Stimulated activated CD8-positive, alpha-beta memory T cell treated with anti-CD3 and anti-CD28 coated beads, Interleukin-2, amount 100 ng/mL, for 48 hours (primary cell): ENCODE data around the gene GHRL.

Source experiments
- DNase-seq, 2 donors: peaks; one replicate each; pipeline ENCODE4 v3.0.0-alpha.2; 2020; ENCODE audit warnings: low read depth in 2 of 2

The GHRL gene, protein sequence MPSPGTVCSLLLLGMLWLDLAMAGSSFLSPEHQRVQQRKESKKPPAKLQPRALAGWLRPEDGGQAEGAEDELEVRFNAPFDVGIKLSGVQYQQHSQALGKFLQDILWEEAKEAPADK

DNA sequence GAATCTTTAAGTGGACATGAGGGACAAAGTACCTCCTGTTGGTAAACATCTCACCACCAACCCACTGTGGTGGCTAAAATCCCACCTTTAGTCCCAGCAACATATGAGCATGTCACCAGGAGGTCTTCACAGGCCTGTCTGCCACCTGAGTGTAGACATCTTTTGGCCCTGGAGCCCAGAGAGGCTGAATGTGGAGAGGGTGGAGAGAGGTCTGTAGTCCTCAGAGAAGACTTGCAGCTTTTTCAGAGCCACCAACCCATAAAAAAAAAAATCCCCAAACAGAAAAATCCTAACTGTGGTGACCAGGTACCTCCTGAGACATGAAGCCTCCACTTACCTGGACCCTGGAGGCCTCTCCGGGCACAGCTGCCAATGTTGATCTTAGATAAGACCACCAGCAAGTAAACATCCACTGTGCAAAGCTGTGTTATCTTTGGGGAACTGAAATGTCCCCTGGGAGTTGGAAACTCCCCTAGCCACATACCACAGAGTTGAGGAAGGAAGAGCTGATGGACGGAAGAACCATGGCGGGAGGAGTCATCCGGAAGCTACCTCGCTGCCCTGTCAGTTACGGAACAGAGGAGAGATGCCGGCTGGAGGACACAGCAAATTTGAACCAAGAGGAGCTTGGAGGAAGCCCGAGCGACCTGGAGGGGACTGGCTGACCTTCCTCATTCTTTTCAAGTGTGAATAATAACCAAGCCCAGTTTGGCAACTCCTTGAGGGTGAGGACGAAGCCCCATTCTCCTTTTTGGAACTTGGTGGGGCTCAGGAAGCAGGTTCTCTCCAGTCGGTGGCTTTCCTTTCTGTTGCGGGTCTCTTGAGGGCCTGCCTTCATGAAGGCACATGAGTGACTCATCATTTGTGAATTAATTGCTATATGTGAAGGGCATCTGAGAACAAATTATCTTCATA is at the start of gene GHRL:
TSS of gene GHRL (minus strand) at position 443 of the 915 bp plus-strand sequence. CDS start 2,767 bp downstream, outside the sequence.
- DNase-seq: no peak

DNA sequence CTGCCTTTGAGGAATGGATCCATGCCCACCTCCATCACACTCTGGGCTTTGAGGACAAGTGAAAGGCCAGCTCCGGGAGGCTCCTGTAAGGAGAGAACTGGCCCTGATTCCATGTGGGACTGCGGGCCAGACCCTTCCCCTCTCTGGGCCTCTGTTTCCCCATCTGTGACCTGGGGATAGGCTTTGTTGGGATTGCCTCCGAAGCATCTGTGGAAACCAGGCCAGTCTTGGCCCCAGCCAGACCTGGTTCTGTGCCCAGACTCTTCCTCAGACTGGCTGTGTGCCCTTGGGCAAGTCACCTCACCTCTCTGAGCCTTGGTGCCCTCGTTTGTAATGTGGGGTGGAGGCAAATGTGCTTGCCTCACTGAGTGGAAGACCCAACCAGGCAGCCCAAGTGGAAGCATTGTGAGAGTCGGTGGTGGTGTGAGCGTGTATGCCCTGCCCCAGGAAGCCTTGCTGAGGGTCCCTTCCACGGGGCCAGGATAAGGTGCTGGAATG is 49.2 kb upstream of the GHRL start:
- no peak for DNase-seq

GRCh38 chr3:10340476-10340875 is 47.7 kb upstream of the GHRL start:
- DNase-seq: no peak

GRCh38 chr3:10340046-10340445 is 47.3 kb upstream of the GHRL start:
- DNase-seq: no peak

DNA sequence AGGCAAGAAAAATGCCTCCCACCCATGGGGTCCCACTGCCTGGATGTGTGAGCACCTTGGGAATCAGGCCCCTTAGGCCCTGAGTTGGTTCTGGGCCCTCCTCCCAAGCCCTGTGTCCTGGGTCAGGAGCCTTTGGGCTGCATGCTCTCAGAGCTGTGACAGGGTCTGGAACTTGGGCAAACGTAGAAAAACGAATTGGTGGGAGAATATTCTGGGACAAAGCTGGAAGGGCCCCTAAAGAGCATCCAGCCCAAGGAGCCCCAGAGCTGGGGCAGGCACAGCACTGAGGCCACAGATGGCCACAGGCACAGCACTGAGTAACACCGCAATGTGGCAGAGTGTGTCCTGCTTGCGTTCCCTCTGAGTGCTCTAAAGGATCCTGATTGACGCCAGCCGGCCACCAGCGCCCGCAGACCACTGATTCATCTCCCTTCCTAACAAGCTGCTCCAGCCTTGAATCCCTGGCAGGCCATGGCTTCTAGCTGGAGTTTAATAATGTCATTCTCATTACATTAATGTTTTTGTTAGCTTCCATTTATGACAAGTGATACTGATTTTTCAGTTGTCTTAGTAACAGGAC is 46.7 kb upstream of the GHRL start:
- no peak for DNase-seq

DNA sequence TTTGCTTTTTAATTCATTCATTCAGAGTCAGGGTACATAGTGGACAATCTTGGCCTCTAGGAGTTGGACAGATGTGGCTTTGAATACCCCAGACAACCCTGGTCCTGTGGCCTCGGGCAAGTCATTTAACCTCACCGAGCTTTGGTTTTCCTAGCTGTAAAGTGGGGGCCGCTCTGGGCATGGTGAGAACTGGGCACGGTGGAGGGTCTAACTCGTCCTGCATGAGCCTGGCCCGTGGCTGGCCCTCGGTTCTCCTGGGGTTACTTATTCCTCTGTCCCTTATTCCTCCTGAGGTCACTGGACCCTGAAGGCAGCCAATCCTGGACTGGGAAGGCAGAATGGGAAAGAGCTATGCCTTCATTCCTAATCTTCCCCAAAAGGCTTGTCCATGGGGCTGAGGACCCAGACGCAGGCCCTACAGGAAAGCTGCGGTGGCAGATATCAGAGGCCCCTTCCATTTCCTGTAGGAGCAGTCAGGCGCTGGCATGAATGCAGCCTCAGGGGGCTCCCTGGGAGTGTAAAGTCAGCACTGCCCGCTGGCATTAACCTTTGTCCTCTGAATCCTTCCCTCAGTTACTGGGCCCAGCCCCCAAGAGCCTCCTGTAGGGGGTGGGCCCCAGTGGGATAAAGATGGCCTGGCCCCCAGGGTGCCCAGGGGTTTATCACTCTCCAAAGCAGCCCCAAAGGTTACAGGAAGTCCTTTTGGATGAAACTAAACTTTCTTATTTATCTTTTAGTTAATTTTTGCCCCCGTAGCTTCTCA is 46.0 kb upstream of the GHRL start:
- no peak for DNase-seq

DNA sequence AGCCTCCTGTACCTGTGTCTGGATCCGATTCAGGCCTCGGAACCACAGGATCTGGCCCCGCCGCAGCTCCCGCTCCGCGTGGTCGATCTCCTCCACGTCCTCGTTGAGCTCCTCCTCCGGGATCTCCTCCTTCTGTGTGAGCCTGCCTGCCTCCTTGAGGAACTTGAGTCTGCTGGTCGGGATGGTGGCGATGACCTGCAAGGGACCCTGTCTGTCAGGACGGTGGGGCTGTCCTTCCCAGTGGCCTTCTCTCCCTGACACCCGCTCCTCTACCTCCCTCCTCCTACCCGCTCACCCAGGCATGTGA is 45.4 kb upstream of the GHRL start:
- no peak for DNase-seq

DNA sequence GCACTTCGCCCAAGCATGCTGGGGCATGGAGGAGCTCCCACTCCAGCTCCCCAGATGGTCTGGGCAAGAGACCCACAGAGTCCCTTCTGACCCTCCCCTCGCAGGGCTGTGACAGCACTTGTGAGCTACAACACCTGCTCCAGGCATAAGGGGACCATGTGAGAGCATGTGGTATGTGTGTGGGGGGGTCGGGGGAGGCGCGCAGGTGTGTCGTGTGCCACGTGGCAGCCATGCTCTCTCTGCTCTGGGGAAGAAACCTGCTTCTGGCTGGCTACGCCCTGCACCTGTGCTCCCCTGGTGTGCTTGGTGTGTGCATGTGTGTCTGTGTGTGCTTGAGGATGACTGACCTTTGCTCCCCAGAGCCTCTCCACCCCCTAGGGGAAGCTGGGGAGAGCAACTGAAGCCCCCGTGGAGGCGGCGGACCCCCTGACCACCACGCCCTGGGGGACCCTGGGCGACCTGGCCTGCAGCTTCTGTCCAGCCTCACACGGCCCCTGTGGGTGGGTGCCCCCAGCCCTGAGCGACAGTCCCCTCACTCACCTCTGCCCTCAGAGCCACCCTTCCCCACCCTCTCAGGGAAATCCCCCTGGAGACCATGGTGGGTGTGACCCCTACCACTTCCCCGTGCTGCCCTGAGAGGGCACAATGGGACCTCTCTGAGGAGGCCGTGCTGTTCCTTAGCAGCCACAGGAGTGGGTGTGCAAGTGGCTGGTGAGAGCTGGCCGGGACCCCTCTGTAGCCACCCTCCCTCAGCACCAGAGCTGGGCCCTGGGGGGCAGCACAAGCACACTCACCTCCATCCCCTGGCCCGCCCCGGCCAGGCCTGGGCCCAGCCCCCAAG is 44.8 kb upstream of the GHRL start:
- no peak for DNase-seq

DNA sequence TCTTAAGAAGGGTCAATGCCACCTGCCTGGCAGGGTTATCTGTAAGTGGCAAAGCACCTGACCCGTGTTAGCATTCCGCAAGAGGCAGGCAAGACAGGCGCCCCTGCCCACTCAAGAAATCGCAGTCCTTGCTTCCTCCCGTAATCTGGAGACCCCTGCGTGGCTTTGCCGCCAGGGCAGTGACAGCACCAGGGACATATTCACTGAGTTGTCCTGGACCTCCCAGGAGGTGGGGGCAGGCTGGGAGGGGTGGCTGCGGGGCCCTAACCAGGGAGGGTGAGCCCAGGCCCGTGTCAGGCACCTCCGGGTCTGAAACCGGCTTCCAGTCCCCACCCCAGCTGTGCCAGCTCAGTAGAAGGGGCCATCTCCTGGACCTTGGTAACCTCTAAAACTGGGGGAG is 44.0 kb upstream of the GHRL start:
- no peak for DNase-seq

DNA sequence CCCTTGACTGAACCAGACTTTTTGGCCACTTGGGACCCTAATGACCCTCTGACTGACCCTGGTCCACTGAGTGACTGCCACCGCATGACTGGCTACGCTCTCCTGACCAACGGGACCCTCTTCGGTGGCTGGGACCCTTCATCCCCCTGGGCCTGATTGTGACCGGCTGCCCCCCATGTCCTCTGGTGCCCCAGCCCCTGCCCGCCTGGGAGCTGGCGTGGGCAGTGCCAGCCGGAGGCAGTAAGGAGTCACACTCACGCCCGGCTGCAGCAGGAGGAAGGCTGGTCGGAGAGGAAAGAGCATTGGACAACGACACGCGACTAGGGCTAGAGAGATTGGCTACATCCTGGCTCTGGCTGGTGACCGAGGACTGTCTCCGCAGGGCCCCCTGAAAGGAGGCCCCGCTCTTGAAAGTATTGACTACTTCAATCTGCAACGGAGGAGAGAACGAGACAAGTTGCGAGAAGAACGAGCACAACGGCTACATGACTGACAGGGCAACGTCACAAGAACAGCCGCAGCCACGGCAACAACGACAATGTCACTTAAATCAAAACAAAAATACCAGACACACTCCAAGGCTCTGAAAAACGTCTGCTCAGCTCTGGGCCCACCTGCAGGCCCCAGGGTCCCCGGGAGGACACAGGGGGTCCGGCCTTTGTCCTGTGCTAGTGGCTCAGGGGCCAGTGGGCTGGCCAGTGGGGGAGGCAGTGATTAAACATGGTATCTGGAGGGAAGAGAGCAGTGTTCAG is 43.3 kb upstream of the GHRL start:
- DNase-seq: no peak

- DNase-seq: no peak
Observed at GRCh38 chr3:10335190-10335738, 42.5 kb upstream of the GHRL start.

DNA sequence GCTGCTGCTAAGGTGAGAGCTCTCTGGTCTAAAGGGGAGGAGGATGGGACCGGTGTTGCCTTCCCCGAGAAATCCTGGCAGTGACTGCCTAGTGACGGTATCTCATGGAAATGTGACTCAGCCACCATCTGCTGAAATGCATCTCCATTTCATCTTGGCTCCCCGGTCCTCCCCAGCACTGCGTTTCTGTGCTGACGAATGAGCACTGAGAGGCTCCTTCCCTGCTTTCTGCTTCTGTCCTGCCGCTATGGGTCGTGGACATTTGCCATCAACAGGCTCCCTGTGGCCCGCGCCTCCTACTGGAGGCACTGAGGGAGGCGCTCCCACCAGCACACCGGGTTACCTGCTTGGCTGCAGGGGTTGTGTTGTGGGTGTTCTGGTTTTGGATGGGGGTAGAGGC is 41.7 kb upstream of the GHRL start:
- no peak for DNase-seq

DNA sequence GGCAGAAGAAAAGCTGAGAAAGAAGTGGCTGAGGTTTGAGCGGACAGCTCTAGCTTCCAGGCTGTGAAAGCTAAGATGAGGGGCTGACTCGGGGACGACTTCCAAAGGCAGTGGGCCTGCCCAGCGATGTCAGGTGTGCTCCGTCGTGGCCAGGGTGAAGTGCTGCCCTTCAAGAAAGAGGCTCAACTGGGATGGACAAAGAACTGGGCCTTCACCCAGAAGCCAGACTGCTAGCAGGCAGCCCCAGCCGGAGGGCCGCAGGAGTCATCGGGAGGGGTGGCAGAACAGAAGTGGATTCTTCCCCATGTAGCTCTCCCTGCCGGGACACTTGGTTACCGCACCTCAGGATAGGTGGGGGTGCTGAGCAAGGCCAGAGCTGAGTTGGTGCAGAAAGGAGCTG is 41.3 kb upstream of the GHRL start:
- DNase-seq: no peak

GRCh38 chr3:10333349-10333650 is 40.6 kb upstream of the GHRL start:
- DNase-seq: no peak

GRCh38 chr3:10332481-10333348 is 40.0 kb upstream of the GHRL start:
- DNase-seq: no peak

DNA sequence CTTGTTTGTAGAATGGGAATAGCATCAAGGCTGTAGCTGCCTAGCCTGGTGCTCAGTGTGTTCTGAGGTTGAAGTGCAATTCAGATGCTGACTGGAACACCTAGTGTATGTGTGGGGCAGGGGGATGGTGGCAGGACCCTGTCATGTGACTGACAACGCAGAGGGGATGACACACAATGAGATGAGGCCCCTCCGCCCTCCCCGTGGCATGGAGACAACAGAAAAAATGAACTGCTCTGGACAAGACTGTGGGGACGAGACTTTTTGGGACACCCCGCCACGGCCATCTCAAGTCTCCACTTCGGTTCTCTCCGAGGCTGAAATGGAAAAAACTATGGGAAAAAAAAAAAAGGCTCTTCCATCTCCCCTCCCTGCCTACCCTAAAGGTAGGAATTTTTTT is 38.6 kb upstream of the GHRL start:
- DNase-seq: no peak

GRCh38 chr3:10330319-10330718 is 37.6 kb upstream of the GHRL start:
- no peak for DNase-seq

DNA sequence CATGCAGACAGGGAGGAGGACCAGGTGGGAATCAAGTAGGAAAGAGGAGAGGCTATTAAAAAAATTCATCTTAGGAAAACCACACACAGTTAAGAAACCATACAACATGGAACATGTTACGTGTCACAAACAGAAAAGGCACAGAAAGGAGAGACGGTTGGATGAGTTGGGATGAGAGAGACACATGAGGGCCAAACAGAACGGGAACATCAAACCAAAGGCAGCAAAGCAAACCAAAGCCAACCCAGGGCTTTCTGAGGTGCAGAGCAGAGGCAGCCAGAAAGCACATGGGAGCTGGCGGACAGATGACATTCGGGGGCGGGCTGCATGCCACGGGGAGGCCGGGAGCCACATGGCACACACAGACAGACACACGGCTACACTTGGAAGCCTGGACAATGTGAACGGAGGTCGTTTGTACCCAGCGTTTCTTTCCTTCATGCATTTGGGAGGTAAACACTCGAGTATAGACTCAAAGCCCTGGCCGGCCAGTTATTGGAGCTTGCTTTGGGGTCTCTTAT is 36.8 kb upstream of the GHRL start:
- DNase-seq: no peak

DNA sequence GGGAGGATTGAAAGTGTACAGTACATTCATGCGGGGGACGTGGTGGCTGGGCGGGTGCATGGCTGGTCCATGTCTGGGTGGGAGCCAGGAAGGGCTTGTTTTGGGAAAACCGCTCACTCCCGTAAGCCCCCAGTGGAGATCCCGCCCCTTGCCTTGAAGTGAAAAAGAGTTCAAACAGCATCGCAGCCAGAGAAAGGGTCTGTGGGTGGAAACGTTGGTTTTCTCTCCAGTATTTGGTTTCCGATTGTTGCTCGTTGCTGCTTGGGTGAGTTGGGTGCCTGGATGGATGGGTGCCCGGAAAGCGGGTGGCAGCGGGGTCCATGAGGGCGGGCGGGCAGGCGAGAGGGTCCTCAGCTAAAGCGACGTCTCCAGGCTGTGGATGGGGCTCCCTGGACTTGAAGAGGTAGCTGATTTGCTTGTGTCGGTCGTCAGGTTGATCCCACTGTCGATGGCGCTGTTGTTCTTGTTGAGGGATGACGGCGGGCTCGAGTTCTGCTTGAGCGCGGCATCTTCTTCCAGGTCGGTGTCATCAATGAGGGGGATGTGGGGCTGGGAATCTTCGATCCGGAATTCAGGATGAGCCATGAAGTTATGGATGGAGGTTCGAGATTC is 35.8 kb upstream of the GHRL start:
- no peak for DNase-seq
